Activated CD4-positive, alpha-beta T cell treated with anti-CD3 and anti-CD28 coated beads for 48 hours (primary cell): ENCODE measurements around the gene DDA1.
A peak's percentile ranks its signal among the peaks of the same experiment; 100 is the strongest.
"Not testable (repeated sequence)": the region's sequence is repeated elsewhere in the genome, so short reads cannot be mapped to it uniquely, and the experiment has no call there.

Experiments used
- DNase-seq: peaks from one replicate; pipeline ENCODE4 v3.0.0-alpha.2; 2020

Gene DDA1

GRCh38 chr19:17309198-17309964 is at the start of gene DDA1:
DDA1 (plus strand) TSS chr19:17309563; CDS start chr19:17309655, 92 bp downstream.
- DNase-seq, result peak; percentile 99

- no peak for DNase-seq
Observed at GRCh38 chr19:17259934-17260333, 49.4 kb upstream of the DDA1 start.

GRCh38 chr19:17260842-17261325 is 48.5 kb upstream of the DDA1 start:
- DNase-seq, result peak; percentile 95

GRCh38 chr19:17262557-17262956 is 46.8 kb upstream of the DDA1 start:
- no peak for DNase-seq

GRCh38 chr19:17263712-17264640 is 45.4 kb upstream of the DDA1 start:
- DNase-seq, result no peak

- DNase-seq, result no peak
Observed at GRCh38 chr19:17264641-17264979, 44.8 kb upstream of the DDA1 start, which contains the start of gene USHBP1. USHBP1 (minus strand) TSS chr19:17264745; CDS start chr19:17264299, 446 bp downstream.

- no peak for DNase-seq
Observed at GRCh38 chr19:17266026-17266425, 43.3 kb upstream of the DDA1 start.

GRCh38 chr19:17266589-17266974 is 42.8 kb upstream of the DDA1 start:
- DNase-seq, result no peak

- peak; percentile 97 for DNase-seq
Observed at GRCh38 chr19:17266975-17267788, 42.2 kb upstream of the DDA1 start, which contains the start of gene BABAM1. BABAM1 (plus strand) TSS chr19:17267443; CDS start chr19:17268807, 1,364 bp downstream.

GRCh38 chr19:17268754-17269153 is 40.6 kb upstream of the DDA1 start:
- no peak for DNase-seq

- DNase-seq, result not testable (repeated sequence)
Observed at GRCh38 chr19:17274892-17275291, 34.5 kb upstream of the DDA1 start.

- DNase-seq, result no peak
Observed at GRCh38 chr19:17275441-17276175, 33.8 kb upstream of the DDA1 start.

- DNase-seq, result no peak
Observed at GRCh38 chr19:17279436-17279835, 29.9 kb upstream of the DDA1 start.

- DNase-seq, result peak; percentile 55
Observed at GRCh38 chr19:17281391-17282304, 27.7 kb upstream of the DDA1 start, which contains the start of gene ANKLE1. ANKLE1 (plus strand) TSS chr19:17281901; CDS start chr19:17281921, 20 bp downstream.

GRCh38 chr19:17282488-17283125 is 26.8 kb upstream of the DDA1 start:
- DNase-seq, result peak; percentile 88

- DNase-seq, result no peak
Observed at GRCh38 chr19:17283504-17283996, 25.8 kb upstream of the DDA1 start.

GRCh38 chr19:17285415-17286135 is 23.8 kb upstream of the DDA1 start:
- DNase-seq, result no peak

GRCh38 chr19:17286263-17286662 is 23.1 kb upstream of the DDA1 start:
- DNase-seq, result no peak

GRCh38 chr19:17286752-17287151 is 22.6 kb upstream of the DDA1 start:
- no peak for DNase-seq
